Measurements from ENCODE around the gene IMPA2.
"Not testable (repeated sequence)": the region's sequence is repeated elsewhere in the genome, so short reads cannot be mapped to it uniquely, and the experiment has no call there.

DNA sequence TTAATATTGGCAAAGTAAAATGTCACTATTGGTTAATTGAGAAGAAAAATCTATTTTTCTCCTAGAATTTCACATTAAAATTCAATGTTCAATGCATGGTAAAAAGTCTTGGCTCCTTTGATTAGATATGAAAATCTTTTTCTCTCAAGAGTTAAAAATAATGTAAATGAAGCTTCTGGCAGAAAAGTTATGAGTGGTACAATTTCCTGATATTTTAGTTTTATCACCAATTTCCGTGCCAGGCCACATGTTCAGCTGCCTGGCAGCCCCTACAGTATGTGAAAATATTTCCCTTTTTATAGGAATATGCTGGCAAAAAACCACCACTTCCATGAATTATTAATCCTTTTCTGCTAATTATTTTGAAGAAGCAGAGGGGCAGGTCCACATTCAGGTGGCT lies 89.8 kb downstream of the IMPA2 start:
- TF ChIP-seq, protein P1, sequence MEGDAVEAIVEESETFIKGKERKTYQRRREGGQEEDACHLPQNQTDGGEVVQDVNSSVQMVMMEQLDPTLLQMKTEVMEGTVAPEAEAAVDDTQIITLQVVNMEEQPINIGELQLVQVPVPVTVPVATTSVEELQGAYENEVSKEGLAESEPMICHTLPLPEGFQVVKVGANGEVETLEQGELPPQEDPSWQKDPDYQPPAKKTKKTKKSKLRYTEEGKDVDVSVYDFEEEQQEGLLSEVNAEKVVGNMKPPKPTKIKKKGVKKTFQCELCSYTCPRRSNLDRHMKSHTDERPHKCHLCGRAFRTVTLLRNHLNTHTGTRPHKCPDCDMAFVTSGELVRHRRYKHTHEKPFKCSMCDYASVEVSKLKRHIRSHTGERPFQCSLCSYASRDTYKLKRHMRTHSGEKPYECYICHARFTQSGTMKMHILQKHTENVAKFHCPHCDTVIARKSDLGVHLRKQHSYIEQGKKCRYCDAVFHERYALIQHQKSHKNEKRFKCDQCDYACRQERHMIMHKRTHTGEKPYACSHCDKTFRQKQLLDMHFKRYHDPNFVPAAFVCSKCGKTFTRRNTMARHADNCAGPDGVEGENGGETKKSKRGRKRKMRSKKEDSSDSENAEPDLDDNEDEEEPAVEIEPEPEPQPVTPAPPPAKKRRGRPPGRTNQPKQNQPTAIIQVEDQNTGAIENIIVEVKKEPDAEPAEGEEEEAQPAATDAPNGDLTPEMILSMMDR (IDR thresholded peaks at IDR 0.05) = not testable (repeated sequence)
- TF ChIP-seq, protein P2, sequence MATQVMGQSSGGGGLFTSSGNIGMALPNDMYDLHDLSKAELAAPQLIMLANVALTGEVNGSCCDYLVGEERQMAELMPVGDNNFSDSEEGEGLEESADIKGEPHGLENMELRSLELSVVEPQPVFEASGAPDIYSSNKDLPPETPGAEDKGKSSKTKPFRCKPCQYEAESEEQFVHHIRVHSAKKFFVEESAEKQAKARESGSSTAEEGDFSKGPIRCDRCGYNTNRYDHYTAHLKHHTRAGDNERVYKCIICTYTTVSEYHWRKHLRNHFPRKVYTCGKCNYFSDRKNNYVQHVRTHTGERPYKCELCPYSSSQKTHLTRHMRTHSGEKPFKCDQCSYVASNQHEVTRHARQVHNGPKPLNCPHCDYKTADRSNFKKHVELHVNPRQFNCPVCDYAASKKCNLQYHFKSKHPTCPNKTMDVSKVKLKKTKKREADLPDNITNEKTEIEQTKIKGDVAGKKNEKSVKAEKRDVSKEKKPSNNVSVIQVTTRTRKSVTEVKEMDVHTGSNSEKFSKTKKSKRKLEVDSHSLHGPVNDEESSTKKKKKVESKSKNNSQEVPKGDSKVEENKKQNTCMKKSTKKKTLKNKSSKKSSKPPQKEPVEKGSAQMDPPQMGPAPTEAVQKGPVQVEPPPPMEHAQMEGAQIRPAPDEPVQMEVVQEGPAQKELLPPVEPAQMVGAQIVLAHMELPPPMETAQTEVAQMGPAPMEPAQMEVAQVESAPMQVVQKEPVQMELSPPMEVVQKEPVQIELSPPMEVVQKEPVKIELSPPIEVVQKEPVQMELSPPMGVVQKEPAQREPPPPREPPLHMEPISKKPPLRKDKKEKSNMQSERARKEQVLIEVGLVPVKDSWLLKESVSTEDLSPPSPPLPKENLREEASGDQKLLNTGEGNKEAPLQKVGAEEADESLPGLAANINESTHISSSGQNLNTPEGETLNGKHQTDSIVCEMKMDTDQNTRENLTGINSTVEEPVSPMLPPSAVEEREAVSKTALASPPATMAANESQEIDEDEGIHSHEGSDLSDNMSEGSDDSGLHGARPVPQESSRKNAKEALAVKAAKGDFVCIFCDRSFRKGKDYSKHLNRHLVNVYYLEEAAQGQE (IDR thresholded peaks at IDR 0.05; ENCODE audit: insufficient read depth in 1 of 2, low read depth in 2 of 2, low read length in 1 of 2) = not testable (repeated sequence)
- not testable (repeated sequence) for TF ChIP-seq POLR2AphosphoS5 (IDR thresholded peaks at IDR 0.05; ENCODE audit: low read depth, low read length); SIN3A (IDR thresholded peaks at IDR 0.05; ENCODE audit: borderline replicate concordance, insufficient read depth, low read depth, low read length)
